Amniotic stem cell (primary cell): ENCODE measurements around the gene RABL2A.
"Not testable (repeated sequence)": the region's sequence is repeated elsewhere in the genome, so short reads cannot be mapped to it uniquely, and the experiment has no call there.

Experiments
- DNase-seq: peaks from one replicate; lab custom pipeline; 2025; lab: John Stamatoyannopoulos, UW

Gene RABL2A

DNA sequence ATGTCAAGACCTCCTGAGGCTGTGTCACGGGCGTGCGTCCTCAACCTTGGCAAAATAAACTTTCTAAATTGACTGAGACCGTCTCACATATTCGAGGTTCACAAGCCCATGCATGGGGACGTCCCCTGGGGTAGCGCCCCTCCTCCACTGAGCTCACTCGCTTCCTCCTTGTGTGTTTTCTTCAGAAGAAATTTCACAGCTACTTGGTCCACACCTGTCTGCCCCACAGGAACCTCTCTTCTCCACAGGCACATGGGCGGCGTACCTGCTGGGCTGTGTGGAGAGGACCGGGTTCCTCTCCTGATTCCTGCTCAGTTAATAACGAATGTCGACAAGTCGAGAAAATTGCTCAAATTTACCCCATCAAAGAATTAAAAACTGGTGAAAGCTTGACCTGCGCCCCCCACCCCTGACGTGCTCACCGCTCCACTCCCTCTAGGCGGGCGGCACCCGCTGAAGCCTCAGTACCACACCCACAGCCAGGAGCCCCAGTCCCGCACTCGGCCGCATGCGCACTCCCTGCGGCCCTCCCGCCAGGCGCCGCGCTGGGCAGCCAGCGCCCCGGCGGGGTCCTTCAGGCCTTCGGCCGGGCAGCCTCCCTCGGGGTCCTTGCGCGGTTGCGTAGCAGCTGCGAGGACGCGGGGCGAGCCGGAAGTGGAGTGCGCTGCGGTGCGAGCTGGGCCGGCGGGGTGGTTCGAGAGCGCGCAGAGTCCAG lies at the start of gene RABL2A:
RABL2A (plus strand) TSS at position 651 of the 715 bp plus-strand sequence. CDS start 1,341 bp downstream, outside the sequence.
- DNase-seq: not testable (repeated sequence)

- not testable (repeated sequence) for DNase-seq
These were observed 48.6 kb upstream of the RABL2A start for GRCh38 chr2:113578508-113578907.

DNA sequence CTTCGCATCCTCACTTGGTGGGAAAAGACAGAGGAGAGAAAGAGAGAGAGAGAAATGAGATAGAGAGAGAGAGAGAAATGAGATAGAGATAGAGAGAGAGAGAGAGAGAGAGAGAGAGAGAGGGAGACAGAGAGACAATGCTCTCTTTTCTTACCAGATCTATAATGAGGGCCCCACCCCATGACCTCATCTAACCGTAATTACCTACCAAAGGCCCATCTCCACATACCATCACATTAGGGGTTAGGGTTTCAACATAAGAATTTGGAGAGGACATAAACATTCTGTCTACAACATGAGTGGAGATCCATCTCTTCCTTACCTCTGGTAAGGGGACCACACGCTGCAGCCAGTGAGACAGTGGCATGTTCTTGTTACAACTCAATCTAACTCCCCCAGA lies 44.6 kb upstream of the RABL2A start:
- not testable (repeated sequence) for DNase-seq

- not testable (repeated sequence) for DNase-seq
These were observed 43.4 kb upstream of the RABL2A start for GRCh38 chr2:113583521-113584225.

DNA sequence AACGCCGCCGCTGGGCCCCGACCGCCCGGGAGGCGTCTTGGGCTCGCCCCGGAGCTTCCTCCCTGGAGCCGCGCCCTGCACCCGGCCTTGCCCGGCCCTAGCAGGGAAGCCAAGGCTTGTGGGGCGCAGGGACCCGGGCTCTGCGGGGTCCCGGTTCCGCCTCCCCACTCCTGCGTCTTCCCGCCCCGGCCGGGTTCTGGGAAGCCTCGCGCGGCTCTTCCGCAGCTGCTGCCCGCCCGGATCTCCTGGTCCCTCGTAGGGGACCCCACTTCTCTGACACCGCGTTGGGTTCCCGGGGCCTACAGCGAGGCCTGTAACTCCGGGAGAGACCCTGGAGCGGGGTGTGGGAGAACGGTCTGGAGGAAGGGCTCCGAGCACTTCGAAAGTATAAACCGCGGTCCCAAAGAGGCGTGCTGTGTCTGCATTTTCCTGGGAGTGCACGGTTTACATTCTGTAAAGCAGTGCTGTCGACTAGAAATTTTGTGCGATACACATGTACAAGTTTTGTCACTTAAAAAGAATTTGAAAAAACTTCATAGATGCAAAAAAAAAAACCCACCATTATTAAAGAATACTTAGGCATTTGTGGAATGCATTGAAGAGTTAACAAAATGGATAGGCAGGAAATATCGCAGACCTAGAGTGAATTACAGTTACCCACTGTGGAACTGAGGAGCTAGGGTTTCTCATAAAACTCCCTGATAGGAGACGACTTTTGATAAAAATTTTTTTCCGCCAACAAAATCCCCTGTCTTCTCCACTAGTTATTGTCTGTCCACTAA lies 42.6 kb upstream of the RABL2A start:
- DNase-seq: not testable (repeated sequence)

DNA sequence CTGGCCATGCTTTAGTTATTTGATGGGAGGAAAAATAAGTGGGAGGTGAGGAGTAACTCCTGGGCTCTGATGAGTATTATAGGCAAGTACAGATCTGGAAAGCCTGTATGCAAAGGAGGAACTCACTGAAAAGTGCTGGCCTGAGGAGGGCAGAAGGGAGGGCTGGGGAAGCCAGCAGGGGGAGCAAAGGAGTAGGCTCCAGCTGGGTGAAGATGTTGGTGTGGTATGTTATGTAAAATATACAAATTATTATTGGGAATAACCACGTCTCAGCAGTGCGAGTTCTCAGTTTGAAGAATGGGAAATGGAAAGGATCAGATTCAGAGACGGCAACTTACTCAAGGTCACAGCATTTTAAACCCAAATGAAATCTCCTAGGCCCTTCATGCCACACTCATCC lies 39.9 kb upstream of the RABL2A start:
- DNase-seq: not testable (repeated sequence)

- not testable (repeated sequence) for DNase-seq
These were observed 37.5 kb upstream of the RABL2A start for GRCh38 chr2:113589591-113589990.

- DNase-seq: not testable (repeated sequence)
These were observed 35.1 kb upstream of the RABL2A start for GRCh38 chr2:113591926-113592325.

GRCh38 chr2:113593280-113593679 lies 33.8 kb upstream of the RABL2A start:
- not testable (repeated sequence) for DNase-seq

DNA sequence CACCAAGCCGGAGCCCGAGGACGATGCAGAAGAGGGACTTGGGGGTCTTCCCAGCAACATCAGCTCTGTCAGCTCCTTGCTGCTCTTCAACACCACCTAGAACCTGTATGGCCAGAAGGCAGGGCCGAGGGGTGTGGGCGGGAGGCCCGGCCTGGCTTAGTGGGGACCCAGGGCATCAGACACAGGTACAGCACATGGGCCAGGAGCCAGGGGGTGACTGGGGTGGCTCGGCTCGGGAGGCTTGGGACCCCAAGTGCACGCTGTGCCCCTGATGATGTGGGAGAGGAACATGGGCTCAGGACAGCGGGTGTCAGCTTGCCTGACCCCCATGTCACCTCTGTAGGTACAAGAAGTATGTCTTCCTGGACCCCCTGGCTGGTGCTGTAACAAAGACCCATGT lies 31.3 kb upstream of the RABL2A start:
- DNase-seq: not testable (repeated sequence)

DNA sequence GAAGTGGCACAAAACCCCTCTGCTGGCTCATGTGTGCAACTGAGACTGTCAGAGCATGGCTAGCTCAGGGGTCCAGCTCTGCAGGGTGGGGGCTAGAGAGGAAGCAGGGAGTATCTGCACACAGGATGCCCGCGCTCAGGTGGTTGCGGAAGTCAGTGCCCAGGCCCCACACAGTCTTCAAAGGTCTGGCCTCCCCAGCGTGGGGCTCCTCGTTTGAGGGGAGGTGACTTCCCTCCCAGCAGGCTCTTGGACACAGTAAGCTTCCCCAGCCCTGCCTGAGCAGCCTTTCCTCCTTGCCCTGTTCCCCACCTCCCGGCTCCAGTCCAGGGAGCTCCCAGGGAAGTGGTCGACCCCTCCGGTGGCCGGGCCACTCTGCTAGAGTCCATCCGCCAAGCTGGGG lies 29.9 kb upstream of the RABL2A start:
- not testable (repeated sequence) for DNase-seq

DNA sequence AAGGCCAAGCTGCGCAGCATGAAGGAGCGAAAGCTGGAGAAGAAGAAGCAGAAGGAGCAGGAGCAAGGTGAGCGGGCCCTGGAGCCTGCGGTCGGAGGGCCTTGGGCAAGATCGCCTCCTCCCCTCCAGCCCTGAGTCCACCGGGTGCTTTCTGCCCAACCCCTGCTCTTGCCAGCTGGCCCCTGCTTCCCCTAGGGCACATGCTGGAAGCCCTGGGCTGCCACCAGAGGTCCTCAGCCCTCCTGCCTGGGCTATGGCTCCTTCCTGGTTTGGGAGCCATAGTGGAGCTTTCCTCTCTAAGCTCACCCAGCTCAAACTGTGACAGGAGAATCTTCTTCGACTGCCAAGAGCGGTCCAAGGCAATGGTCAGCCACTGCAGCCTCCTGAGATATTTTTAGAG lies 29.5 kb upstream of the RABL2A start:
- DNase-seq: not testable (repeated sequence)

- not testable (repeated sequence) for DNase-seq
These were observed 28.9 kb upstream of the RABL2A start for GRCh38 chr2:113598180-113598579.

- not testable (repeated sequence) for DNase-seq
These were observed 28.3 kb upstream of the RABL2A start for GRCh38 chr2:113598738-113599137.

DNA sequence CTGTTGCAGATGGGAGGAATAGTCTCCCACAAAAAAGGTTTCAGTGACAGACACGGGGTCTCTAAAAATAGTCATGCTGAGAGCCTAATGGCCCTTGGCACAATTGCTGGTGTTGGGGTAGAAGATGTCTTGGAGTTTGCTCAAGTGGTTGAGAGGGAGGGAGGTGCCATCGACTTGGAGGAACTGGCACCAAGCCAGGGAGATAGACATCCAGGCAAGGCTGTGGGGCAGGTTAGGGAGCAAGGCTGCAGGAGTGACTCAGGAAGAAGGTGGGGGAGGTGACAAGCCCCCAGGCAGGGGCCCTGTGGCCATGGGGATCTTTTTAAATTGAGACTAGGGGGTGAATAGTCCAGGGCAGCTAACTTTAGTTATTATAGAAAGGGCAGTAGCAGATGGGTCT lies 27.9 kb upstream of the RABL2A start:
- not testable (repeated sequence) for DNase-seq

DNA sequence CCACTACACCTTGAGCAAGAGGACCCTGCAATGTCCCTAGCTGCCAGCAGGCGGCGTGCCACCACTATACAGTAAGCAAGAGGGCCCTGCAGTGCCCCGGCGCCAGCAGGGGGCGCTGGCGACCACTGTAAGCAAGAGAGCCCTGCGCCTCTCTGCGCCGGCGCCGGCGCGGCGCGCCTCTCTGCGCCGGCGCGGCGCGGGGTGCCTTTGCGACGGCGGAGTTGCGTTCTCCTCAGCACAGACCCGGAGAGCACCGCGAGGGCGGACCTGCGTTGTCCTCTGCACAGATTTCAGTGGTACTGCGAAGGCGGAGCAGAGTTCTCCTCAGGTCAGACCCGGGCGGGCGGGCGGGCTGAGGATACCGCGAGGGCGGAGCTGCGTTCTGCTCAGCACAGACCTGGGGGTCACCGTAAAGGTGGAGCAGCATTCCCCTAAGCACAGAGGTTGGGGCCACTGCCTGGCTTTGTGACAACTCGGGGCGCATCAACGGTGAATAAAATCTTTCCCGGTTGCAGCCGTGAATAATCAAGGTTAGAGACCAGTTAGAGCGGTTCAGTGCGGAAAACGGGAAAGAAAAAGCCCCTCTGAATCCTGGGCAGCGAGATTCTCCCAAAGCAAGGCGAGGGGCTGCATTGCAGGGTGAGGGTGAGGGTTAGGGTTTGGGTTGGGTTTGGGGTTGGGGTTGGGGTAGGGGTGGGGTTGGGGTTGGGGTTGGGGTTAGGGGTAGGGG lies 24.9 kb upstream of the RABL2A start:
- DNase-seq: not testable (repeated sequence)

DNA sequence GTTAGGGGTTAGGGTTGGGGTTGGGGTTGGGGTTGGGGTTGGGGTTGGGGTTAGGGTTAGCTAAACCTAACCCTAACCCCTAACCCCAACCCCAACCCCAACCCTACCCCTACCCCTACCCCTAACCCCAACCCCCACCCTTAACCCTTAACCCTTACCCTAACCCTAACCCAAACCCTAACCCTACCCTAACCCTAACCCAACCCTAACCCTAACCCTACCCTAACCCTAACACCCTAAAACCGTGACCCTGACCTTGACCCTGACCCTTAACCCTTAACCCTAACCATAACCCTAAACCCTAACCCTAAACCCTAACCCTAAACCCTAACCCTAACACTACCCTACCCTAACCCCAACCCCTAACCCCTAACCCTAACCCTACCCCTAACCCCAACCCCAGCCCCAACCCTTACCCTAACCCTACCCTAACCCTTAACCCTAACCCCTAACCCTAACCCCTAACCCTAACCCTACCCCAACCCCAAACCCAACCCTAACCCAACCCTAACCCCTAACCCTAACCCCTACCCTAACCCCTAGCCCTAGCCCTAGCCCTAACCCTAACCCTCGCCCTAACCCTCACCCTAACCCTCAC lies 24.1 kb upstream of the RABL2A start:
- DNase-seq: no peak

GRCh38 chr2:113603467-113604084 lies 23.5 kb upstream of the RABL2A start:
- DNase-seq: not testable (repeated sequence)

GRCh38 chr2:113604085-113604477 lies 23.0 kb upstream of the RABL2A start:
- not testable (repeated sequence) for DNase-seq

DNA sequence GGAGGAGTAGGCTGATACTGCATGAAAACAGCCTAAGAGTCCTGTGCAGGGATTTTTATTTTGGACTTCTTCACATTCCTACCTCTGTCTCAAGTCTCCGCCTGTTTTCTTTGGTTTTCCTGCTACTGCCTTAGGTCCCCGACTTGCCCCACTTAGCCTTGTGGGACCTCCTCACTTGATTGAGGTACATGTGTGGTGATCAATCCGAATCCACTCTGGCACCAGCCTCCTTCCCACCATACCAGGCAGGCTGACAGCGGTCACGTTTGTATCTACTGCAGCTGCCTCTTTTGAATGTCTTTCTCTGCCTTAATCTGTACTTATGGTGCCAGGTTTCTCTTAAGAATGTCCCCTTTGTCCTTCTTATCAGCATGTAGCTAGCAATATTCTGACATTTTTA lies 22.4 kb upstream of the RABL2A start:
- DNase-seq: not testable (repeated sequence)

GRCh38 chr2:113606036-113606435 lies 21.0 kb upstream of the RABL2A start:
- not testable (repeated sequence) for DNase-seq
